Nephron (organoid): Measurements from ENCODE around the gene CARD19.

ENCODE experiments used
- H3K27ac Mint-ChIP-seq, 3 experiments: 2 replicates each; pipeline ENCODE4 v1.8.0; 2020; ENCODE audit warnings: mixed read lengths in 3 of 3, mild to moderate bottlenecking in 2 of 3, moderate library complexity in 1 of 3
- H3K27me3 Mint-ChIP-seq: 2 replicates; pipeline ENCODE4 v1.8.0; 2021; ENCODE audit warnings: low read depth, mild to moderate bottlenecking, moderate library complexity, mixed read lengths
- H3K36me3 Mint-ChIP-seq: 2 replicates; pipeline ENCODE4 v1.8.0; 2020; ENCODE audit warnings: low read depth, mixed read lengths
- H3K4me1 Mint-ChIP-seq: 2 replicates; pipeline ENCODE4 v1.8.0; 2020; ENCODE audit warnings: mixed read lengths
- H3K4me3 Mint-ChIP-seq, 3 experiments: 2 replicates each; pipeline ENCODE4 v1.8.0; 2020; ENCODE audit warnings: mild to moderate bottlenecking in 3 of 3, mixed read lengths in 3 of 3, moderate library complexity in 2 of 3
- H3K9me3 Mint-ChIP-seq: 2 replicates; pipeline ENCODE4 v1.8.0; 2020; ENCODE audit warnings: mixed read lengths
- CTCF ChIP-seq, 3 experiments: fragments of 200-600 bp; sonication (generic); IDR thresholded peaks; one replicate each; pipeline ENCODE4 v1.5.0; 2021; ENCODE audit warnings: antibody characterized with exemption in 3 of 3; ENCODE audit not compliant: unreplicated experiment in 3 of 3

The CARD19 gene

DNA sequence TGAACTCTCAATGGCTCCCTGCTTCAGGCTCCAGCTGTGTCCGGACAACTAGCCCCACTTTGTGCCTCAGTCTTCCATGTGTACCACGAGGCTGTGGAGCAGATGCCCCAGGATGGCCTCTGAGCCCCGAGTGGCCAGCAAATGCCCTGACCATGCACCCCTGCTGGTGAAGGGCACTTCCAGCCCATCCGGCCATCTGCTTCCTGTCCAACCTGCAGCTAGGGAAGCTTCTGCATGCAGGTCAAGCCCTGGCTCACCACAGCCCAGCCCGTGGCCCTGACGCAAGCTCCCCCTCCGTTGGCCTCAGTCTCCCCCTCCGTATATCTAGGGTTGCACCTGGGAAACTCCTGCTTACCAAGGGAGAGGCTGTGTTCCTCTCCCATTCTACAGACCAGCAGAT, 33.3 kb downstream of the CARD19 start:
- no peak overlapping the region for H3K4me3 Mint-ChIP-seq

GRCh38 chr9:93129691-93130500, 33.9 kb downstream of the CARD19 start:
- H3K27ac Mint-ChIP-seq: peak overlapping the region; percentile 19 to 55 (median 52)
- peaks cover 24% of the 10 kb centered on the region for H3K4me1 Mint-ChIP-seq
- peak overlapping the region in 1 of 3 experiments; percentile 38 for H3K4me3 Mint-ChIP-seq
- H3K36me3 Mint-ChIP-seq: peaks cover under 1% of the 10 kb centered on the region
- peaks cover 4% of the 10 kb centered on the region for H3K27me3 Mint-ChIP-seq
- TF ChIP-seq CTCF (IDR thresholded peaks at IDR 0.05; ENCODE audit: unreplicated experiment in 3 of 3): no peak
- no peaks in the 10 kb centered on the region for H3K9me3 Mint-ChIP-seq

More for the DNA sequence above, 33.3 kb downstream of the CARD19 start:
- Mint-ChIP-seq H3K36me3 (peaks cover 4% of the 10 kb centered on the region), H3K4me1 (peaks cover 18% of the 10 kb centered on the region), H3K27me3 (no peaks in the 10 kb centered on the region), H3K27ac (no peak overlapping the region), H3K9me3 (no peaks in the 10 kb centered on the region)
- TF ChIP-seq CTCF (IDR thresholded peaks at IDR 0.05; ENCODE audit: unreplicated experiment in 3 of 3): no peak

DNA sequence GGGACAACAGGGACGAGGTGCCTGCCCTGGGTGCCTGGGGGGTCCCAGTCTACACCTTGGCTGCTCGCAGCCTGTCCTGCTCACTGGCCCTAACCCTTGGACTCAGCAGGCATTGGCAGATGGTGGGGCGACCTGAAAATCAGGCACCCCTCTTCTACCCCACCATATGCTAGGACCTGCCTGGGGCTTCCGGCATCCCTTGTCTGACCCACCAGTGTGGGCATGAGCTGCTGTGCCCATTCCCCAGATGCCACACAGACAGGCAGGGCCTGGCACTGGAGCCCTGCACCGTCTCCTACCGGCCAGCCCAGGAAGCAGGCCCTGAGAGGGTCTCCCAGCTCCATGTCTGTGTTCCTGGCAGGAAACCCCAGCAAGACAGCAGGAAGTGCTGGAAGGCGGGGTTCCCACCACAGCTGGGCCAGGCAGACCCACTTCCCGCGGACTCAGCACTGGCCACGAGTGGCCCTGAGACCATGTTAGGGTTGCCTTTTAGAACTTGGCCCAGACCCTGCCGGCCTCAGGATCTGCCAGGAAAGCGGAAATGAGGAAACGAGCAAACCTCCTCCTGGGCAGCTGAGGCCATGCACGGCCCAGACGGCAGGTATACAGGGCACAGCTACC, 35.0 kb downstream of the CARD19 start:
- Mint-ChIP-seq H3K9me3 (no peaks in the 10 kb centered on the region), H3K4me1 (peaks cover 27% of the 10 kb centered on the region), H3K27me3 (peaks cover 5% of the 10 kb centered on the region), H3K36me3 (no peaks in the 10 kb centered on the region), H3K27ac (peak overlapping the region in 1 of 3 experiments; percentile 52), H3K4me3 (peak overlapping the region in 2 of 3 experiments; percentile 27 to 89)
- TF ChIP-seq CTCF (IDR thresholded peaks at IDR 0.05; ENCODE audit: unreplicated experiment in 3 of 3): no peak

GRCh38 chr9:93131599-93132286, 35.7 kb downstream of the CARD19 start:
- peak overlapping the region in 2 of 3 experiments; percentile 31 to 93 for H3K27ac Mint-ChIP-seq
- peaks cover 5% of the 10 kb centered on the region for H3K27me3 Mint-ChIP-seq
- peaks cover 31% of the 10 kb centered on the region for H3K4me1 Mint-ChIP-seq
- no peak for TF ChIP-seq CTCF (IDR thresholded peaks at IDR 0.05; ENCODE audit: unreplicated experiment in 3 of 3)
- H3K4me3 Mint-ChIP-seq: peak overlapping the region; percentile 85 to 90 (median 89)
- H3K9me3 Mint-ChIP-seq: no peaks in the 10 kb centered on the region
- no peaks in the 10 kb centered on the region for H3K36me3 Mint-ChIP-seq

- no peak for TF ChIP-seq CTCF (IDR thresholded peaks at IDR 0.05; ENCODE audit: unreplicated experiment in 3 of 3)
- peak overlapping the region; percentile 85 to 90 (median 89) for H3K4me3 Mint-ChIP-seq
- no peaks in the 10 kb centered on the region for H3K36me3 Mint-ChIP-seq
- peaks cover 31% of the 10 kb centered on the region for H3K4me1 Mint-ChIP-seq
- no peaks in the 10 kb centered on the region for H3K9me3 Mint-ChIP-seq
- H3K27me3 Mint-ChIP-seq: peaks cover 5% of the 10 kb centered on the region
- H3K27ac Mint-ChIP-seq: peak overlapping the region; percentile 75 to 93 (median 92)
Measured at GRCh38 chr9:93132287-93132927, 36.4 kb downstream of the CARD19 start.
